Astrocyte of the cerebellum (primary cell): Measurements from ENCODE around the gene RBFOX2.

Source experiments
- DNase-seq: peaks from one replicate; pipeline ENCODE4 v3.0.0-alpha.2; 2011; ENCODE audit warnings: low read depth
- H3K4me3 ChIP-seq: 2 replicates; pipeline ENCODE4 v1.5.1; 2011; ENCODE audit warnings: mild to moderate bottlenecking, low read depth, low read length, moderate library complexity
- CTCF ChIP-seq: IDR thresholded peaks from 2 replicates; pipeline ENCODE4 v1.5.1; 2012; ENCODE audit warnings: low read length, low read depth, moderate library complexity, mild to moderate bottlenecking; ENCODE audit errors: missing control alignments
- in situ Hi-C: cut with HindIII; loops from 2 replicates; pipeline ENCODE4 v1.10.0; 2017; ENCODE audit warnings: low sequenced_read_pairs

Gene RBFOX2

GRCh38 chr22:35955546-35955945 lies 73.1 kb downstream of the RBFOX2 start:
- TF ChIP-seq CTCF: no peak
- no peak overlapping the region for H3K4me3 ChIP-seq
- DNase-seq: no peak
- in situ Hi-C loops: no loop called here

DNA sequence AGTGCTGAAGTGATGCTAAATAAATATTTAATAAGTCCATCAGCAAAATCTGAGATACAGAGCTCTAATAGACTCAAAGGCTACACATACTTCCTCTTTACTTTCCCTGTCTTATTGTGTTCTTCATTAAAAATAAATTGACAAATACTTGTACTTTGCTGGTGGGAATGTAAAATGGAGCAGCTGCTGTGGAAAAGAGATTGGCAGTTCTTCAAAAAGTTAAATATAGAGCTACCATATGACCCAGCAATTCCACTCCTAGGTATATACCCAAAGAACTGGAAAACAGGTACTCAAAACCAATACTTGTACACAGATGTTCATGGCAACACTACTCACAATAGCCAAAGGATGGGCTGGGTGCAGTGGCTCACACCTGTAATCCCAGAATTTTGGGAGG lies 76.0 kb downstream of the RBFOX2 start:
- DNase-seq: no peak
- in situ Hi-C loops: no loop called here
- TF ChIP-seq CTCF: no peak
- H3K4me3 ChIP-seq: no peak overlapping the region

- no peak for TF ChIP-seq CTCF
- in situ Hi-C loops: no loop called here
- no peak for DNase-seq
- no peak overlapping the region for H3K4me3 ChIP-seq
These were observed 78.4 kb downstream of the RBFOX2 start for GRCh38 chr22:35950262-35950661.

- in situ Hi-C loops: no loop called here
- DNase-seq: no peak
- H3K4me3 ChIP-seq: no peak overlapping the region
- no peak for TF ChIP-seq CTCF
These were observed 79.4 kb downstream of the RBFOX2 start for GRCh38 chr22:35949243-35949642.

DNA sequence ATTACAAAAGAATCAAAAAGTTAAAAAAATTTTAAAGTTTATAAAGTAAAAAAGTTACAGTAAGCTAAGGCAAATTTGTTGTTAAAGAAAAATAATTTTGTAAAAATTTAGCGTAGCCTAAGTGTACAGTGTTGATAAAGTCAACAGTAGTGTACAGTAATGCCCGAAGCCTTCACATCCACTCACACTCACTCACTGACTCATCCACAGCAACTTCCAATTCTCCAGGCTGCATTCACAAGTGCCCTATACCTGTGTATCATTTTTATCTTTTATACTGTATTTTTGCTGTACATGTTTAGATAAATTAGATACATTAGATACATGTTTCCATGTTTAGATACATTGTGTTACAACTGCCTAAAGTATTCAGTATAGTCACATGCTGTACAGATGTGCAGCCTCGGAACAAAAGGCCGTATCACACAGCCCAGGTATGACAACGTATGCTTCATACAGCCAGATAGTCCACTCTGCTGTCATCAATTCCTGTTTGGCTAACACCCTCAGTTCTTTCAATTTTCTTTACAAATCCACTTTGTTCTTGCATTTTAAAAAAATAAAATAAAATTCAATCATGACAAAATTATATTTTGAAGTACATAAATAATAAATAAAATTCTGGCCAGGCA lies 80.7 kb downstream of the RBFOX2 start:
- in situ Hi-C loops: no loop called here
- no peak for DNase-seq
- TF ChIP-seq CTCF: no peak
- no peak overlapping the region for H3K4me3 ChIP-seq

DNA sequence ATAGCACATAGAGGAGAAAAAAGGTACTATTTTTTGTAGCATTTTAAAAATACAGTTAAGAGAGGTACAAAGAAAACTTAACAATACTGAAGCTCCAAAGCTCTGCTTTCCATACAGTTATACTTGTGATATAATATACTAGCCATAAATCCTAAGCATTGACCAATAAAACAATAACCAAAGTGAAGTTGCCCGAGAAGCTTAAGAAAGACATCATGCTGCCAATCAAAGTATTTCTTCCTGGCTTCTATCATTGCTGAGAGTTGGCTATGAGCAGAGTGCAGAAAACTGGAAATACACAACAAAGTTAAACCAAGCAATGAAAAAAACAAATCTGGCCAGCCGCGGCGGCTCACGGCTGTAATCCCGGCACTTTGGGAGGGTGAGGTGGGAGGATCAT lies 84.2 kb downstream of the RBFOX2 start:
- in situ Hi-C loops: loop anchor here (5.0 kb wide), 2 partner anchors 53 to 107 kb away; no protein-coding TSS in a partner anchor
- H3K4me3 ChIP-seq: no peak overlapping the region
- DNase-seq: no peak
- TF ChIP-seq CTCF: no peak
